CD14-positive monocyte (primary cell): ENCODE data around the gene LIN7B. TPM values are rescaled to one million over a fixed set of nuclear protein-coding genes. Genes with fewer than 3 reads are reported as not detected.
"Not testable (repeated sequence)": the region's sequence is repeated elsewhere in the genome, so short reads cannot be mapped to it uniquely, and the experiment has no call there.

ENCODE experiments used
- DNase-seq, 3 donors: peaks; one replicate each; pipeline ENCODE4 v3.0.0-alpha.2; 2011 to 2022
- H2AFZ ChIP-seq: 2 replicates; pipeline ENCODE4 v1.6.0; 2012; ENCODE audit warnings: mild to moderate bottlenecking, low read depth, low read length, inconsistent platforms; ENCODE audit not compliant: insufficient read depth, poor library complexity, severe bottlenecking
- H3K27ac ChIP-seq, 2 donors: 1 replicate in 1 of 2; 2 replicates in 1 of 2; pipeline ENCODE4 v1.5.1; 2012 to 2013; ENCODE audit warnings: low read length in 2 of 2, control low read depth in 1 of 2, inconsistent platforms in 1 of 2, low read depth in 1 of 2, mild to moderate bottlenecking in 1 of 2
- H3K27me3 ChIP-seq, 2 donors: one replicate each; pipeline versions ENCODE4 v1.6.0 to v1.6.1; 2011 to 2013; ENCODE audit warnings: low read length in 2 of 2; ENCODE audit not compliant: control insufficient read depth in 2 of 2, insufficient read depth in 2 of 2
- H3K36me3 ChIP-seq, 2 donors: replicated peaks in 1 of 2; 1 replicate in 1 of 2; 2 replicates in 1 of 2; pipeline versions ENCODE4 v1.5.1 to v1.6.1; 2012 to 2013; ENCODE audit warnings: low read length in 2 of 2, control low read depth in 1 of 2, inconsistent platforms in 1 of 2, mild to moderate bottlenecking in 1 of 2; ENCODE audit not compliant: insufficient read depth in 2 of 2, control insufficient read depth in 1 of 2
- H3K4me1 ChIP-seq, 2 donors: 1 replicate in 1 of 2; 2 replicates in 1 of 2; pipeline versions ENCODE4 v1.5.1 to v1.6.1; 2012 to 2013; ENCODE audit warnings: low read length in 2 of 2, control low read depth in 1 of 2, inconsistent platforms in 1 of 2, mild to moderate bottlenecking in 1 of 2, moderate library complexity in 1 of 2; ENCODE audit not compliant: insufficient read depth in 2 of 2, control insufficient read depth in 1 of 2
- H3K4me2 ChIP-seq: replicated peaks from 2 replicates; pipeline ENCODE3; 2012; ENCODE audit warnings: low read length, moderate library complexity, mild to moderate bottlenecking; ENCODE audit not compliant: poor library complexity, severe bottlenecking; ENCODE audit errors: extremely low read depth
- H3K4me3 ChIP-seq, 3 experiments: fragments of 200-600 bp in 1 of 3; sonication (generic) in 1 of 3; replicated peaks in 1 of 3; 1 replicate in 2 of 3; 2 replicates in 1 of 3; pipeline ENCODE4 v1.5.1; 2011 to 2013; ENCODE audit warnings: low read length in 3 of 3, mild to moderate bottlenecking in 3 of 3, control low read depth in 2 of 3, low read depth in 2 of 3, inconsistent platforms in 1 of 3, moderate library complexity in 1 of 3
- H3K79me2 ChIP-seq: 2 replicates; pipeline ENCODE4 v1.6.0; 2012; ENCODE audit warnings: mild to moderate bottlenecking, control low read depth, inconsistent platforms, low read length, moderate library complexity; ENCODE audit not compliant: insufficient read depth
- H3K9ac ChIP-seq: 2 replicates; pipeline ENCODE4 v1.6.0; 2017; ENCODE audit warnings: low read length, mild to moderate bottlenecking; ENCODE audit not compliant: insufficient read depth, poor library complexity, severe bottlenecking
- H3K9me3 ChIP-seq, 2 donors: replicated peaks in 1 of 2; 1 replicate in 1 of 2; 2 replicates in 1 of 2; pipeline versions ENCODE4 v1.5.1 to v1.6.1; 2012 to 2013; ENCODE audit warnings: low read length in 2 of 2, control low read depth in 1 of 2; ENCODE audit not compliant: control insufficient read depth in 1 of 2, insufficient read depth in 1 of 2
- H4K20me1 ChIP-seq: 2 replicates; pipeline ENCODE4 v1.6.0; 2012; ENCODE audit warnings: mild to moderate bottlenecking, low read length, control low read depth, moderate library complexity; ENCODE audit not compliant: insufficient read depth
- H3K27ac Mint-ChIP-seq, 7 donors: one replicate each; pipeline ENCODE4 v1.8.0; 2020; ENCODE audit warnings: mild to moderate bottlenecking in 7 of 7, mixed read lengths in 7 of 7, moderate library complexity in 6 of 7, inconsistent platforms in 2 of 7
- H3K27me3 Mint-ChIP-seq, 3 donors: one replicate each; pipeline ENCODE4 v1.8.0; 2021 to 2022; ENCODE audit warnings: low read depth in 3 of 3, mild to moderate bottlenecking in 3 of 3, mixed read lengths in 3 of 3, moderate library complexity in 3 of 3, inconsistent platforms in 1 of 3
- H3K36me3 Mint-ChIP-seq, 2 donors: one replicate each; pipeline ENCODE4 v1.8.0; 2020; ENCODE audit warnings: mixed read lengths in 2 of 2, inconsistent platforms in 1 of 2, mild to moderate bottlenecking in 1 of 2
- H3K4me1 Mint-ChIP-seq: one replicate; pipeline ENCODE4 v1.8.0; 2020; ENCODE audit warnings: mild to moderate bottlenecking, mixed read lengths
- H3K4me3 Mint-ChIP-seq, 2 donors: one replicate each; pipeline ENCODE4 v1.8.0; 2020; ENCODE audit warnings: mild to moderate bottlenecking in 2 of 2, mixed read lengths in 2 of 2, moderate library complexity in 1 of 2
- H3K9me3 Mint-ChIP-seq, 7 donors: one replicate each; pipeline ENCODE4 v1.8.0; 2020 to 2022; ENCODE audit warnings: mixed read lengths in 7 of 7, mild to moderate bottlenecking in 6 of 7, moderate library complexity in 6 of 7, inconsistent platforms in 2 of 7
- WGBS: methylation state at CpG from one replicate; pipeline ENCODE4 v1.1.5; 2013; ENCODE audit warnings: missing lambda C conversion rate; ENCODE audit not compliant: insufficient coverage; 5-methylcytosine and 5-hydroxymethylcytosine counted together
- intact Hi-C, 2 donors: fragments of 100-400 bp; cut with micrococcal nuclease; formaldehyde crosslinking; loops; one replicate each; pipeline versions ENCODE4 v1.15.0 to v1.15.1; 2023
- polyA plus RNA-seq, 3 donors: library from polyadenylated mRNA; depleted of rRNA in 1 of 3; unstranded in 2 of 3; stranded (reverse) in 1 of 3; fragments of 300-500 nt in 2 of 3; fragments of >200 nt in 1 of 3; fragmentation: Illumina TruSeq in 2 of 3; gene quantifications; 1 replicate in 2 of 3; 2 replicates in 1 of 3; pipeline ENCODE4 v1.2.3, GENCODE V29; 2012 to 2021
- TF ChIP-seq, protein P1 (sequence below): fragments of 200-600 bp; IDR thresholded peaks from one replicate; pipeline ENCODE4 v1.8.0; 2022; ENCODE audit warnings: antibody characterized with exemption, mild to moderate bottlenecking

LIN7B gene
- polyA plus RNA-seq, 3 donors = 4.1 to 9.2 (median 4.2) TPM

DNA sequence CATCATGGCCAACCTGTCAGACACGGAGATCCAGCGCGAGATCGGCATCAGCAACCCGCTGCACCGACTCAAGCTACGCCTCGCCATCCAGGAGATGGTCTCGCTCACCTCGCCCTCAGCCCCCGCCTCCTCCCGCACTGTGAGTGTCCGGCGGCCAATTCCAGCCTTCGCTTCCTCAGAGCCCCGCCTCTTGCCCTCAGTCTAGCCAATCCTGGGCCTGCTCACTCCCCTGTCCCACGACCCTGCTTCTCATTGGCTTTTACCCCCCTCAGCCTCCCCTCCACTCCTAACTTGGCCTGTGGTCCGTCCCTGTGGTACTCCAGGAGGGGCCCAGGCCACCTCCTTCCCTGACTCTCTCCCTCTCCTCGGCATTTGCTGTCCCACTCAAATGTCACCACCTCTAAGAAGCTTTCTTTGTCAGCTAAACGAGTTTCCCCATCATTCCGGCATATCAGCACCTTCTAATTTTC lies 28.7 kb downstream of the LIN7B start:
- WGBS = 4% methylated on average over 21 of the region's 21 CpGs
- peaks cover 0 to 4% (median 0%) of the 10 kb centered on the region in 7 donors for H3K9me3 Mint-ChIP-seq
- intact Hi-C loops = no loop called here

DNA sequence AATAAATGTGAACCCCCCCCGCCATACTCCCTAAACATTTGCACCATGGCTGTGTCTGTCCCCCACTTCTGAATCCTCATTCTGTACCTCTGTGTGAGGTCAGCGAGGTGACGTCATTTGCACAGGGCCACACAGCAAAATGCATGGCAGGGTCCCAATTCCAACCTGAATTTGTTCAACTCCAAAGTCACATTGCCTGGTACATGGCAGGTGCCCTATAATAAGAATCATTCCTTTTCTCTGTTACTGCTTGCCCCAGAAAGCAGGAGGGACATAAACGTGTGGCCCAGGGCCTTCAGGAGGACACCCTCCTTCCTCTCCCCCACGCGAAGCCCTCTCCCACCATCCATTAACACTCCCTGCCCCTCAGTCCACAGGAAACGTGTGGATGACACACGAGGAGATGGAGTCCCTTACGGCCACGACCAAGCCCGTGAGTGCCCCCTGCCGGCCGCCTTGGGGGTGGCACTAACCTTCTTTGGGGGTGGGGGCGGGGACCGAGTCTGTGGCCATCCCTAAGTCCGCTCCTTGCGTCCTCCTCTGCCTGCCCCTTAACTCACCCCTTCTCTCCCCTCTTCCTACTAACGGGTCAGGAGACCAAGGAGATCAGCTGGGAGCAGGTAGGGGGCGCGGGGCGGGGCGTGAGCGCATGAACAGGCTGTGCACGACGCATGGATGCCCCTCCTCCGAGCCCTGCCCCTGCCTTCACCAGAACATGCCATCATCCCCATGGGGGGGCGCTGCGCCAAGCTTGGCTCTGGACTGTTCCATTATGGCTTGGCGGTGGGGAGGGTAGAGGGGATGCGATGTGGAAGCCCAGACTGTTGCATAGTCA lies 31.6 kb downstream of the LIN7B start:
- Histone ChIP-seq H3K9ac (no peak overlapping the region), H3K4me1 (peaks cover 34 to 39% of the 10 kb centered on the region in 2 donors), H3K27ac (no peak overlapping the region), H3K9me3 (peaks cover 8 to 18% of the 10 kb centered on the region in 2 donors), H3K36me3 (no peaks in the 10 kb centered on the region), H3K4me3 (no peak overlapping the region), H4K20me1 (no peaks in the 10 kb centered on the region), H3K4me2 (peak overlapping the region; percentile 32), H2AFZ (no peak overlapping the region), H3K27me3 (peaks cover 7 to 40% of the 10 kb centered on the region in 2 donors), H3K79me2 (no peaks in the 10 kb centered on the region)
- DNase-seq = peak; percentile 60 to 78 (median 63)
- 9% methylated on average over 20 of the region's 30 CpGs for WGBS
- H3K4me1 Mint-ChIP-seq = peaks cover 39% of the 10 kb centered on the region
- peak overlapping the region in 1 of 2 donors; percentile 68 for H3K4me3 Mint-ChIP-seq
- intact Hi-C loops = loop anchor here (2.0 to 5.0 kb wide), 3 partner anchors 33 to 49 kb away; partner anchors contain the start of gene LIN7B (in 1 of the 2)
- TF ChIP-seq, protein P1, sequence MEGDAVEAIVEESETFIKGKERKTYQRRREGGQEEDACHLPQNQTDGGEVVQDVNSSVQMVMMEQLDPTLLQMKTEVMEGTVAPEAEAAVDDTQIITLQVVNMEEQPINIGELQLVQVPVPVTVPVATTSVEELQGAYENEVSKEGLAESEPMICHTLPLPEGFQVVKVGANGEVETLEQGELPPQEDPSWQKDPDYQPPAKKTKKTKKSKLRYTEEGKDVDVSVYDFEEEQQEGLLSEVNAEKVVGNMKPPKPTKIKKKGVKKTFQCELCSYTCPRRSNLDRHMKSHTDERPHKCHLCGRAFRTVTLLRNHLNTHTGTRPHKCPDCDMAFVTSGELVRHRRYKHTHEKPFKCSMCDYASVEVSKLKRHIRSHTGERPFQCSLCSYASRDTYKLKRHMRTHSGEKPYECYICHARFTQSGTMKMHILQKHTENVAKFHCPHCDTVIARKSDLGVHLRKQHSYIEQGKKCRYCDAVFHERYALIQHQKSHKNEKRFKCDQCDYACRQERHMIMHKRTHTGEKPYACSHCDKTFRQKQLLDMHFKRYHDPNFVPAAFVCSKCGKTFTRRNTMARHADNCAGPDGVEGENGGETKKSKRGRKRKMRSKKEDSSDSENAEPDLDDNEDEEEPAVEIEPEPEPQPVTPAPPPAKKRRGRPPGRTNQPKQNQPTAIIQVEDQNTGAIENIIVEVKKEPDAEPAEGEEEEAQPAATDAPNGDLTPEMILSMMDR = peak; percentile 89
- H3K27ac Mint-ChIP-seq = peak overlapping the region in 1 of 7 donors; percentile 36
- H3K9me3 Mint-ChIP-seq = peaks cover 2 to 21% (median 11%) of the 10 kb centered on the region in 7 donors
- H3K36me3 Mint-ChIP-seq = peaks cover 0 to 4% of the 10 kb centered on the region in 2 donors
- peaks cover 55 to 64% (median 57%) of the 10 kb centered on the region in 3 donors for H3K27me3 Mint-ChIP-seq

More for the DNA sequence above, 28.7 kb downstream of the LIN7B start:
- Histone ChIP-seq H3K4me1 (peaks cover 12 to 16% of the 10 kb centered on the region in 2 donors), H3K9ac (no peak overlapping the region), H2AFZ (peak overlapping the region; percentile 81), H3K79me2 (no peaks in the 10 kb centered on the region), H3K4me3 (peak overlapping the region in 2 of 3 experiments; percentile 19 to 71), H3K4me2 (peak overlapping the region; percentile 84), H3K36me3 (no peaks in the 10 kb centered on the region), H3K9me3 (no peaks in the 10 kb centered on the region), H3K27ac (no peak overlapping the region), H3K27me3 (peaks cover 0 to 11% of the 10 kb centered on the region in 2 donors), H4K20me1 (no peaks in the 10 kb centered on the region)
- H3K4me3 Mint-ChIP-seq = peak overlapping the region; percentile 70 to 90
- DNase-seq = peak; percentile 60 to 74 (median 62)
- H3K27me3 Mint-ChIP-seq = peaks cover 29 to 39% (median 37%) of the 10 kb centered on the region in 3 donors
- H3K4me1 Mint-ChIP-seq = peaks cover 17% of the 10 kb centered on the region
- H3K36me3 Mint-ChIP-seq = no peaks in the 10 kb centered on the region
- TF ChIP-seq, protein P1 = no peak
- H3K27ac Mint-ChIP-seq = no peak overlapping the region

DNA sequence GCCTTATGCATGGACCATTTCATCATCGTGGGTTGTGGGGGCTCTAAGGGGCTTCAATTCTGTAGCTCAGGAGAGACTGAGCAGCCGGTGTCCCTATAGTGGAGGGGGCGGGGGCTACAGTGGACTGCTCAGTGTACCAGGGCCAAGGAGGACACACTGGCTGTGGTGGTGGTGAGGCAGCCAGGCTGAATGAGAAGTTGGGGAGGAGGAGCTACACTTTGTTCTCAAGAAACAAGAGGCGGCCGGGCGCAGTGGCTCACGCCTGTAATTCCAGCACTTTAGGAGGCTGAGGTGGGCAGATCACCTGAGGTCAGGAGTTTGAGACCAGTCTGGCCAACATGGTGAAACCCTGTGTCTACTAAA lies 32.2 kb downstream of the LIN7B start:
- peak overlapping the region in 1 of 2 donors; percentile 46 for H3K4me3 Mint-ChIP-seq
- peaks cover 13 to 23% of the 10 kb centered on the region in 2 donors for H3K9me3 ChIP-seq
- not testable (repeated sequence) for H3K79me2 ChIP-seq, DNase-seq, H3K9ac ChIP-seq, H3K36me3 Mint-ChIP-seq, H3K4me3 ChIP-seq, H3K27ac Mint-ChIP-seq, H3K27ac ChIP-seq, H3K4me2 ChIP-seq, H4K20me1 ChIP-seq, H3K36me3 ChIP-seq, H2AFZ ChIP-seq
- peaks cover 40 to 45% of the 10 kb centered on the region in 2 donors for H3K4me1 ChIP-seq
- 55% methylated on average over 7 of the region's 7 CpGs for WGBS
- peaks cover 43% of the 10 kb centered on the region for H3K4me1 Mint-ChIP-seq
- peaks cover 2 to 27% (median 13%) of the 10 kb centered on the region in 7 donors for H3K9me3 Mint-ChIP-seq
- intact Hi-C loops = loop anchor here (2.0 to 5.0 kb wide), 3 partner anchors 34 to 50 kb away; partner anchors contain the start of gene LIN7B (in 1 of the 2)
- peaks cover 61 to 70% (median 62%) of the 10 kb centered on the region in 3 donors for H3K27me3 Mint-ChIP-seq
- H3K27me3 ChIP-seq = peaks cover 12 to 46% of the 10 kb centered on the region in 2 donors
